ENCODE measurements around the gene ZNF236.

Gene ZNF236

DNA sequence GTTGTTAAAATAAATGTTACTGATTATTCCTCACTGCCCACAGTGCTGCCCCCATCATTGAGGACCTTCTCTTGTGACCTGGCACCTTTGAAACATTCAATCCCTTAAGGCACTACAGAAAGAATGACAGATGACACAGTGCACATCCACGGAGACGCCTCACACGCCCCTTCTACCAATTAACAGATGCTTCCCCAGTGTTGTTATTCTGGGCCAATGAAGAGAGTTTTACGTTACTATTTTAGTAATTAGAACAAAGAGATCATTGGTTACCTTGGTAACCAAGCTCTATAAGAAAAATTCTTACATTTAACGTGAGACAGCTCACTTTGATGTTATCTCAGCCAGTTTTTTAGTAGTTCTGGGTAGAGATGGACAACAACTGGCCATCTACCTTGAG is 152.0 kb downstream of the ZNF236 start:
- H3K36me3 ChIP-seq, result peaks cover 0 to 15% (median 0%) of the 10 kb centered on the region in 3 donors
- H3K27ac ChIP-seq, result no peak overlapping the region
- no peak for DNase-seq
- no peaks in the 10 kb centered on the region for H3K9me3 ChIP-seq
- intact Hi-C loops (cut with DNase I; ENCODE audit: low total_unique reads), result no loop called here
- H3K4me3 ChIP-seq, result no peak overlapping the region
- H3K4me1 ChIP-seq, result no peaks in the 10 kb centered on the region
- TF ChIP-seq, protein P1, sequence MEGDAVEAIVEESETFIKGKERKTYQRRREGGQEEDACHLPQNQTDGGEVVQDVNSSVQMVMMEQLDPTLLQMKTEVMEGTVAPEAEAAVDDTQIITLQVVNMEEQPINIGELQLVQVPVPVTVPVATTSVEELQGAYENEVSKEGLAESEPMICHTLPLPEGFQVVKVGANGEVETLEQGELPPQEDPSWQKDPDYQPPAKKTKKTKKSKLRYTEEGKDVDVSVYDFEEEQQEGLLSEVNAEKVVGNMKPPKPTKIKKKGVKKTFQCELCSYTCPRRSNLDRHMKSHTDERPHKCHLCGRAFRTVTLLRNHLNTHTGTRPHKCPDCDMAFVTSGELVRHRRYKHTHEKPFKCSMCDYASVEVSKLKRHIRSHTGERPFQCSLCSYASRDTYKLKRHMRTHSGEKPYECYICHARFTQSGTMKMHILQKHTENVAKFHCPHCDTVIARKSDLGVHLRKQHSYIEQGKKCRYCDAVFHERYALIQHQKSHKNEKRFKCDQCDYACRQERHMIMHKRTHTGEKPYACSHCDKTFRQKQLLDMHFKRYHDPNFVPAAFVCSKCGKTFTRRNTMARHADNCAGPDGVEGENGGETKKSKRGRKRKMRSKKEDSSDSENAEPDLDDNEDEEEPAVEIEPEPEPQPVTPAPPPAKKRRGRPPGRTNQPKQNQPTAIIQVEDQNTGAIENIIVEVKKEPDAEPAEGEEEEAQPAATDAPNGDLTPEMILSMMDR (IDR thresholded peaks at IDR 0.05), result no peak
- H3K27me3 ChIP-seq, result no peaks in the 10 kb centered on the region

DNA sequence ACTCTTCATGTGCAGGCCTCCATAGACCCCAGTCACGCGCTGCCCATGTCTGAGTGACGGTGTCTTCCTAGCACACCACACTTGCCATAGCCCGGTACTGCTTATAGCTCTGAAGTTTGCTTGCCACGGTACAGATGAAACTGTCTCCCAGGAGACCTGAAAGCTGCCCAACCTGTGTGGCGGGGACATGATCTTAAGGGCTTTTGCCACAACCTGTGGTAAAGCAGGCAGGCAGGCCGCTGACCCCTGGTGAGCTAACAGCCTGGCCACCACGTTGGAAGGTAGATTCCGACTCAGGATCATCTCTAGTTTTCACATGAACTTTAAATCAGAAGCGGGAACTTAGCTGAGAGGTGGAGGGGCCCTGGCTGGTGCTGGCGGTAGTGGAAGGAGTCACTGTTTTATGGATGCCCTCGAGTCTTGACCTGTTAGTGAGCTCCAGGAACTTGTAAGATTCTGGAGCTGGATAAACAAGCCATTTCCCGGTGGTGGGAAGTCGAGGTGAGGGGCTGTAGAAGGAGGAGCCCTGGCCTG is 153.3 kb downstream of the ZNF236 start:
- H3K27ac ChIP-seq, result no peak overlapping the region
- no peaks in the 10 kb centered on the region for H3K9me3 ChIP-seq
- TF ChIP-seq, protein P1 (IDR thresholded peaks at IDR 0.05), result no peak

DNA sequence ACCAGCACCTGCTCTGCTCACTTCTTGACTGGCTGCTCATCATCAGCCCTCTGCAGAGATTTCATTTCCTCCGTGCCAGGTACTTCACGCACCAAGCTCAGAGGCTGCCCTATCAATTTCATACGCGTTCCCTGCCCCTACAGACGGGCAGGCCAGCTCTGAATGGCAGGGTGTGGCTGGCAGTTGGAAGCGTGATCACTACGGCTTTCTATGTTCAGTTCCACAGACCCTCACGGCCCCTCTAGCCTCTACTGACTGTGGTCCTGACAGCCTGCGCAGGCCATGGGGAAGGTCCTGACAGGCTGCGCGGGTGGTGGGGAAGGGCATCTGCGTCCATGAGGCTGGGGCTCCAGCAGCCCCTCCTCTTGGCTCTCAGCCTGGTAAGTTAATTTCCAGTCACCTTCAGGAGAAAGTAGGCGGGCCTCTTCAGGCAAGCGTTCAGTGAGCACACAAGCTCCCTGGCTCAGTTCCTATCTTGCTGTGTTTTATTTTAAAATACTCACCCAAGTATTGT is 154.8 kb downstream of the ZNF236 start:
- intact Hi-C loops (cut with DNase I; ENCODE audit: low total_unique reads), result no loop called here
- no peak for DNase-seq
- H3K27ac ChIP-seq, result no peak overlapping the region

More for the DNA sequence above, 153.3 kb downstream of the ZNF236 start:
- Histone ChIP-seq H3K4me1 (no peaks in the 10 kb centered on the region), H3K36me3 (peaks cover 0 to 18% (median 0%) of the 10 kb centered on the region in 3 donors), H3K27me3 (no peaks in the 10 kb centered on the region), H3K4me3 (no peak overlapping the region)
- intact Hi-C loops (cut with DNase I; ENCODE audit: low total_unique reads), result no loop called here
- DNase-seq, result no peak

DNA sequence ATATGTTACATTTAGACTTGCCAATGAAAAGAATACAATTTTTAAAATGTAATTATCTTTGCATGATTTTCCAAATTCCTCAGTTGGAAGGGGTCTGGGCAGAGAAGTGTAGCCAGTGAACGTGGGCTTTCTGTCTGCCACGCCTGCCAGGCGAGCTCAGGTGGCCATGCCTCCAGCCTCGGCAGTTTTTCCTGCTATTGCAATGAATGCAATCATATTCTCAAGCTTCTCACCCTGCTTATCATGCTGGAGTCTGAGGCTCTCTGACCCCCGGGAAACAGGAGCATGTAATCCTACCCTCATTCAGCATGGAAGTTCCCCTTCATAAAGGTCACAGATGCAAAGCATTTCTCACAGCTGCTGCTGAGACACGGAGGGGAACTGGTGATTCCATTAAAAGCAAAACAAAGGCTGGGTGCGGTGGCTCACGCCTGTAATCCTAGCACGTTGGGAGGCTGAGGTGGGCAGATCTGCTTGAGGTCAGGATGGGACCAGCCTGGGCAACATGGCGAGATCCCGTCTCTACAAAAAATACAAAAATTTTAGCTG is 155.4 kb downstream of the ZNF236 start:
- Histone ChIP-seq H3K27me3 (no peaks in the 10 kb centered on the region), H3K36me3 (peaks cover 0 to 18% (median 0%) of the 10 kb centered on the region in 3 donors), H3K27ac (no peak overlapping the region), H3K4me1 (no peaks in the 10 kb centered on the region), H3K4me3 (no peak overlapping the region), H3K9me3 (no peaks in the 10 kb centered on the region)
- TF ChIP-seq, protein P1 (IDR thresholded peaks at IDR 0.05), result no peak
- no peak for DNase-seq
- intact Hi-C loops (cut with DNase I; ENCODE audit: low total_unique reads), result no loop called here

More for the DNA sequence above, 154.8 kb downstream of the ZNF236 start:
- Histone ChIP-seq H3K36me3 (peaks cover 0 to 18% (median 0%) of the 10 kb centered on the region in 3 donors), H3K9me3 (no peaks in the 10 kb centered on the region), H3K4me3 (no peak overlapping the region), H3K4me1 (no peaks in the 10 kb centered on the region), H3K27me3 (no peaks in the 10 kb centered on the region)
- TF ChIP-seq, protein P1 (IDR thresholded peaks at IDR 0.05), result no peak

DNA sequence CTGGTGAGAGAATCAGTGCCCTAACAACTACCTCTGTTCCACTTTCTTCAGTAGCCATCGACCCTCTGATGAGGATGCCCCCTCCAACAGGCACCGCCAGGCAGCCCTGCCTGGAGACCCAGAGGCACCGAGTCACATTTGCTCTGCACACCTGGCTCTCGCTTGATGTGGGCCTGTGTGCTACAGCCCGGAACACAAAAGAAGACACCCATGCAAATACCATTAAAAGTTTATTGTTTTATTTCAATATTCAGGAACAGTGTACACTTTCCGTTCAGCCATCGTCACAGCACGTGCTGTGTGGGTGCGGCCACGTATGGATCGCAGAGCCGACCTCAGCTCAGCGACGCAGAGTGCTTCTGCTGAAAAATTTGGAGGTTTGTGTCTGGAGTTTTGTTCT is 156.3 kb downstream of the ZNF236 start:
- DNase-seq, result no peak
- Histone ChIP-seq H3K4me1 (peaks cover 0 to 7% (median 0%) of the 10 kb centered on the region in 4 donors), H3K9me3 (no peaks in the 10 kb centered on the region), H3K27me3 (no peaks in the 10 kb centered on the region), H3K4me3 (no peak overlapping the region), H3K27ac (no peak overlapping the region), H3K36me3 (peaks cover 0 to 13% (median 0%) of the 10 kb centered on the region in 3 donors)
- intact Hi-C loops (cut with DNase I; ENCODE audit: low total_unique reads), result no loop called here
- TF ChIP-seq, protein P1 (IDR thresholded peaks at IDR 0.05), result no peak
